Smooth muscle cell (in vitro differentiated cells): ENCODE measurements around the gene ZC3H10. TPM values are rescaled to one million over a fixed set of nuclear protein-coding genes. Genes with fewer than 3 reads are reported as not detected.

Source experiments
- DNase-seq: peaks from one replicate; lab custom pipeline; 2025; ENCODE audit not compliant: unreplicated experiment; lab: John Stamatoyannopoulos, UW
- H2AFZ ChIP-seq: fragments of 200-600 bp; sonication (generic); 2 replicates; pipeline ENCODE4 v1.6.0; 2016; ENCODE audit warnings: antibody characterized with exemption, low read depth, mild to moderate bottlenecking
- H3F3A ChIP-seq: fragments of 200-600 bp; sonication (generic); 2 replicates; pipeline ENCODE4 v1.6.0; 2017; ENCODE audit warnings: antibody characterized with exemption, low read depth
- H3K27ac ChIP-seq: fragments of 200-600 bp; sonication (generic); 2 replicates; pipeline ENCODE4 v1.5.1; 2016; ENCODE audit warnings: low read depth, mild to moderate bottlenecking
- H3K27me3 ChIP-seq: fragments of 200-600 bp; sonication (generic); 2 replicates; pipeline ENCODE4 v1.6.1; 2016; ENCODE audit warnings: low read depth, mild to moderate bottlenecking
- H3K36me3 ChIP-seq: fragments of 200-600 bp; sonication (generic); 2 replicates; pipeline ENCODE4 v1.5.1; 2016; ENCODE audit warnings: low read depth
- H3K4me1 ChIP-seq: fragments of 200-600 bp; sonication (generic); 2 replicates; pipeline ENCODE4 v1.5.1; 2016; ENCODE audit warnings: low read depth
- H3K4me2 ChIP-seq: fragments of 200-600 bp; sonication (generic); 2 replicates; pipeline ENCODE4 v1.6.0; 2016; ENCODE audit warnings: mild to moderate bottlenecking
- H3K4me3 ChIP-seq: fragments of 200-600 bp; sonication (generic); 2 replicates; pipeline ENCODE4 v1.5.1; 2016; ENCODE audit warnings: mild to moderate bottlenecking
- H3K79me2 ChIP-seq: fragments of 200-600 bp; sonication (generic); 2 replicates; pipeline ENCODE4 v1.6.0; 2016; ENCODE audit warnings: low read depth, mild to moderate bottlenecking
- H3K9ac ChIP-seq: fragments of 200-600 bp; sonication (generic); 2 replicates; pipeline ENCODE4 v1.6.0; 2016; ENCODE audit warnings: low read depth
- H3K9me3 ChIP-seq: fragments of 200-600 bp; sonication (generic); replicated peaks from 2 replicates; pipeline ENCODE4 v1.5.1; 2016; ENCODE audit warnings: low read depth
- H4K20me1 ChIP-seq: fragments of 200-600 bp; sonication (generic); 2 replicates; pipeline ENCODE4 v1.6.0; 2016; ENCODE audit warnings: low read depth
- WGBS: methylation state at CpG from one replicate; pipeline ENCODE4 v1.1.7; 2016; ENCODE audit warnings: low lambda C conversion rate; 5-methylcytosine and 5-hydroxymethylcytosine counted together
- polyA plus RNA-seq: library from polyadenylated mRNA; unstranded; fragments of >200 nt; fragmentation: Nextera tagmentation; extraction: Ambion mirVana; gene quantifications from 2 replicates; pipeline ENCODE4 v1.2.1, GENCODE V29; 2016
- total RNA-seq: library from RNA; depleted of rRNA; stranded (reverse); fragments of >200 nt; gene quantifications from 2 replicates; pipeline ENCODE4 v1.2.3, GENCODE V29; 2014
- TF ChIP-seq, protein P1 (sequence below): fragments of 200-600 bp; sonication (generic); IDR thresholded peaks from 2 replicates; pipeline ENCODE4 v1.5.1; 2017; ENCODE audit warnings: borderline replicate concordance, mild to moderate bottlenecking, antibody characterized with exemption; ENCODE audit not compliant: insufficient read depth, poor library complexity, severe bottlenecking

The ZC3H10 gene
- total and polyA plus RNA-seq, 2 experiments from 2014 or later: 1.9 to 2.8 TPM

DNA sequence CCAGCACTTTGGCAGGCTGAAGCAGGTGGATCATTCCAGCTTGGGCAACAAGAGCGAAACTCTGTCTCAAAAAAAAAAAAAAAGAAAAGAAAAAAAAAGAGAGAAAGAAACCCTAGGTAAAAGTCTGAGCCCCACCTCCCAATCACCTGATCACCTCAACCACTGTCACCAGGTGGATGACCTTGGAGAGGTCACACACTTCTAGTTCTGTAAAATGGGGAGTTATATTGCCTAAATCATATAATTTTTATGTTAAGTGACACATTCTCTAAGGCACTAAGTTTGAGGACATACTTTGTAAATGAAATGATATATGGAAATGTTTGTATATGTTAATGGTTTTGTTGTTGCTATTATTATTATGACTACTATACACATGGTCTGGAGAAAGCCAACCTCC, 39.6 kb upstream of the ZC3H10 start:
- peaks cover 10% of the 10 kb centered on the region for H3K27me3 ChIP-seq
- peak overlapping the region; percentile 82 for H3K4me2 ChIP-seq
- H3K9me3 ChIP-seq: no peaks in the 10 kb centered on the region
- TF ChIP-seq, protein P1, sequence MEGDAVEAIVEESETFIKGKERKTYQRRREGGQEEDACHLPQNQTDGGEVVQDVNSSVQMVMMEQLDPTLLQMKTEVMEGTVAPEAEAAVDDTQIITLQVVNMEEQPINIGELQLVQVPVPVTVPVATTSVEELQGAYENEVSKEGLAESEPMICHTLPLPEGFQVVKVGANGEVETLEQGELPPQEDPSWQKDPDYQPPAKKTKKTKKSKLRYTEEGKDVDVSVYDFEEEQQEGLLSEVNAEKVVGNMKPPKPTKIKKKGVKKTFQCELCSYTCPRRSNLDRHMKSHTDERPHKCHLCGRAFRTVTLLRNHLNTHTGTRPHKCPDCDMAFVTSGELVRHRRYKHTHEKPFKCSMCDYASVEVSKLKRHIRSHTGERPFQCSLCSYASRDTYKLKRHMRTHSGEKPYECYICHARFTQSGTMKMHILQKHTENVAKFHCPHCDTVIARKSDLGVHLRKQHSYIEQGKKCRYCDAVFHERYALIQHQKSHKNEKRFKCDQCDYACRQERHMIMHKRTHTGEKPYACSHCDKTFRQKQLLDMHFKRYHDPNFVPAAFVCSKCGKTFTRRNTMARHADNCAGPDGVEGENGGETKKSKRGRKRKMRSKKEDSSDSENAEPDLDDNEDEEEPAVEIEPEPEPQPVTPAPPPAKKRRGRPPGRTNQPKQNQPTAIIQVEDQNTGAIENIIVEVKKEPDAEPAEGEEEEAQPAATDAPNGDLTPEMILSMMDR: no peak
- no peak overlapping the region for H3K27ac ChIP-seq
- H3K4me3 ChIP-seq: peak overlapping the region; percentile 56
- H3F3A ChIP-seq: no peaks in the 10 kb centered on the region
- no peak overlapping the region for H2AFZ ChIP-seq
- no peaks in the 10 kb centered on the region for H3K36me3 ChIP-seq
- H3K9ac ChIP-seq: no peak overlapping the region
- no peaks in the 10 kb centered on the region for H4K20me1 ChIP-seq
- WGBS: 93% methylated on average over 1 of the region's 1 CpG
- peaks cover 3% of the 10 kb centered on the region for H3K4me1 ChIP-seq
- no peaks in the 10 kb centered on the region for H3K79me2 ChIP-seq
- DNase-seq: no peak

DNA sequence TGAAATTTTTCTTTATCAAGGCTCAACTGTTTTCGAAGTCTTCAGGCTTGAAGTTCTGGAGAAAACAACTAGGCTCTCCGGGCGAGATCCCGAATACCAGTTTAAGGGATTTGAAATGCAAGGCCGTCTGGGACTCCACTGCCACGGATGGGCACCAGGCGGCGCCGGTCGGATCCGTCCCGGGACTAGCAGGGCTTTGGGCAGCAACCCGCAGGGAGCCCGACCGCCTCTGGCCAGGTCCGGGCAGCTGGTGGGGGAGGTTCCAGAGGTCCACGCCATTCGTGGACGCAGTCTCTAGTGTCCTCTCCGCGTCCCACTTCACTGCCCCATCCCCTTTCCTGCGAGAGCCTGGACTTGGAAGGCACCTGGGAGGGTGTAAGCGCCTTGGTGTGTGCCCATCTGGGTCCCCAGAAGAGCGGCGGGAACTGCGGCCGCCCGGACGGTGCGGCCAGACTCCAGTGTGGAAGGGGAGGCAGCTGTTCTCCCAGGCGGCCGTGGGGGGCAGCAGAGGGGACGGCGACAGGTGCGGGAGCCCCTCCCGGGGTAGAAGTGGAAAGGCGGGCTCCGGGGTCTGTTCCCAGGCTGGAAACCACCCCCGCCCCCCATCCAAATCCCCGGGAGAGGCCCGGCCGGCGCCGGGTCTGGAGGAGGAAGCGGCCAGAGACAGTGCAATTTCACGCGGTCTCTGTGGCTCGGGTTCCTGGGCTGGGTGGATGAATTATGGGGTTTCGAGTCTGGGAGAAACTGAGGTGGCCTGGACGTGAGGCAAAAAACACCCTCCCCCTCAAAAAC, 38.9 kb upstream of the ZC3H10 start:
- Histone ChIP-seq H4K20me1 (no peaks in the 10 kb centered on the region), H3K79me2 (no peaks in the 10 kb centered on the region), H3K36me3 (no peaks in the 10 kb centered on the region), H3K27ac (peak overlapping the region; percentile 26), H3K4me3 (peak overlapping the region; percentile 56), H3K4me1 (peaks cover 3% of the 10 kb centered on the region), H3K4me2 (peak overlapping the region; percentile 82), H2AFZ (peak overlapping the region; percentile 86), H3K9ac (no peak overlapping the region), H3K9me3 (no peaks in the 10 kb centered on the region), H3F3A (no peaks in the 10 kb centered on the region), H3K27me3 (peaks cover 10% of the 10 kb centered on the region)
- WGBS: 3% methylated on average over 50 of the region's 50 CpGs
- TF ChIP-seq, protein P1: peak; percentile 49
- DNase-seq: peak; percentile 67

DNA sequence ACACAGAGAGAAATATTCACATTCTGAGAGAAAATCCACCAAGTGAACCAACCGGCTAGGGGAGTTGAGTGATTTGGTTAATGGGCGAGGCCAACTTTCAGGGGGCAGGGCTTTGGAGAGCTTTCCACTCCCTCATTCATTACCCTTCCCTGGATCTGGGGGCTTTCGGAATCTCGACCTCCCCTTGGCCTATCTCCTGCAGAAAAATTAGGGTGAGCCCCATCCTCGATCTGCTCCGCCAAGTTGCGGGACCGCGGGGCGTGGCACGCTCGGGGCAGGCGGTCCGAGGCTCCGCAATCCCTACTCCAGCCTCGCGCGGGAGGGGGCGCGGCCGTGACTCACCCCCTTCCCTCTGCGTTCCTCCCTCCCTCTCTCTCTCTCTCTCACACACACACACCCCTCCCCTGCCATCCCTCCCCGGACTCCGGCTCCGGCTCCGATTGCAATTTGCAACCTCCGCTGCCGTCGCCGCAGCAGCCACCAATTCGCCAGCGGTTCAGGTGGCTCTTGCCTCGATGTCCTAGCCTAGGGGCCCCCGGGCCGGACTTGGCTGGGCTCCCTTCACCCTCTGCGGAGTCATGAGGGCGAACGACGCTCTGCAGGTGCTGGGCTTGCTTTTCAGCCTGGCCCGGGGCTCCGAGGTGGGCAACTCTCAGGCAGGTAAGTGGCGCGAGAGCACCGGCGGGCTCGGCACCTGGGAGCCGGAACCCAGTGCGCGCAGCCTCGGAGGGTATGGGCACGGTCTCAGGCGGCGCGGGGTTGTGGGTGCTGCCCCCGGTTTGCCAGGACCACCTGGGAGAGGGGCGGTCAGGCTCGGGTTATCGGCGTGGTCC, 38.1 kb upstream of the ZC3H10 start, which contains the start of gene ERBB3:
ERBB3 (plus strand) TSS at position 443 of the 833 bp plus-strand sequence; CDS start at position 579, 136 bp downstream.
- no peaks in the 10 kb centered on the region for H3K9me3 ChIP-seq
- no peaks in the 10 kb centered on the region for H3F3A ChIP-seq
- H3K4me2 ChIP-seq: peak within 1 kb of the TSS; percentile 82
- peak within 1 kb of the TSS; percentile 16 for H3K9ac ChIP-seq
- no peaks in the 10 kb centered on the region for H4K20me1 ChIP-seq
- no peaks in the 10 kb centered on the region for H3K79me2 ChIP-seq
- peaks cover 3% of the 10 kb centered on the region for H3K4me1 ChIP-seq
- peak within 1 kb of the TSS; percentile 86 for H2AFZ ChIP-seq
- no peaks in the 10 kb centered on the region for H3K36me3 ChIP-seq
- peak within 1 kb of the TSS; percentile 26 for H3K27ac ChIP-seq
- TF ChIP-seq, protein P1: no peak
- peak; percentile 55 for DNase-seq
- H3K4me3 ChIP-seq: peak within 1 kb of the TSS; percentile 56
- peaks cover 10% of the 10 kb centered on the region for H3K27me3 ChIP-seq
- WGBS: under 1% methylated on average over 45 of the region's 59 CpGs
